HEK293T (cell line): ENCODE results near the gene MEIOSIN.
"Not testable (repeated sequence)": the region's sequence is repeated elsewhere in the genome, so short reads cannot be mapped to it uniquely, and the experiment has no call there.

ENCODE experiments used
- CTCF ChIA-PET: fragments of 350-600 bp; formaldehyde crosslinking; extraction: SDS; loops from one replicate; lab custom pipeline; 2021; ENCODE audit warnings: antibody characterized with exemption, inconsistent platforms; lab: Yijun Ruan, JAX
- POLR2A ChIA-PET: fragments of 350-600 bp; formaldehyde crosslinking; extraction: SDS; loops from one replicate; lab custom pipeline; 2020; ENCODE audit warnings: antibody characterized with exemption, inconsistent platforms; lab: Yijun Ruan, JAX
- DNase-seq: peaks from one replicate; pipeline ENCODE4 v3.0.0; 2012; ENCODE audit warnings: mixed read lengths; ENCODE audit errors: extremely low spot score
- ARNT ChIP-seq: fragments of 450-650 bp; IDR thresholded peaks from 2 replicates; pipeline ENCODE4 v1.6.1; 2017; ENCODE audit warnings: mild to moderate bottlenecking
- BHLHE40 ChIP-seq: fragments of 450-650 bp; IDR thresholded peaks from 2 replicates; pipeline ENCODE4 v1.6.1; 2016; ENCODE audit warnings: mild to moderate bottlenecking, moderate library complexity, borderline replicate concordance
- CTBP1 ChIP-seq: fragments of 450-650 bp; IDR thresholded peaks from 2 replicates; pipeline ENCODE4 v1.6.1; 2016; ENCODE audit warnings: borderline replicate concordance
- ELF4 ChIP-seq: fragments of 450-650 bp; IDR thresholded peaks from 2 replicates; pipeline ENCODE4 v1.6.1; 2017; ENCODE audit warnings: antibody characterized with exemption
- FOXA1 ChIP-seq: fragments of 450-650 bp; IDR thresholded peaks from 2 replicates; pipeline ENCODE4 v1.6.1; 2016; ENCODE audit warnings: mild to moderate bottlenecking
- FOXK2 ChIP-seq: fragments of 450-650 bp; IDR thresholded peaks from 2 replicates; pipeline ENCODE4 v1.6.1; 2016; ENCODE audit warnings: mild to moderate bottlenecking
- FOXM1 ChIP-seq: fragments of 450-650 bp; IDR thresholded peaks from 2 replicates; pipeline ENCODE4 v1.6.1; 2017; ENCODE audit warnings: mild to moderate bottlenecking, borderline replicate concordance
- HDGF ChIP-seq: fragments of 450-650 bp; IDR thresholded peaks from 2 replicates; pipeline ENCODE4 v1.6.1; 2017; ENCODE audit warnings: antibody characterized with exemption, borderline replicate concordance
- L3MBTL2 ChIP-seq: fragments of 450-650 bp; conservative IDR thresholded peaks from 2 replicates; pipeline ENCODE4 v1.6.1; 2016; ENCODE audit warnings: mild to moderate bottlenecking
- LEF1 ChIP-seq: fragments of 450-650 bp; IDR thresholded peaks from 2 replicates; pipeline ENCODE4 v1.6.1; 2017; ENCODE audit warnings: mild to moderate bottlenecking, borderline replicate concordance
- NFRKB ChIP-seq: fragments of 450-650 bp; IDR thresholded peaks from 2 replicates; pipeline ENCODE4 v1.6.1; 2016; ENCODE audit warnings: mild to moderate bottlenecking, moderate library complexity
- SP1 ChIP-seq: fragments of 450-650 bp; IDR thresholded peaks from 2 replicates; pipeline ENCODE4 v1.6.1; 2017
- SUZ12 ChIP-seq: fragments of 450-650 bp; IDR thresholded peaks from 2 replicates; pipeline ENCODE4 v1.6.1; 2016; ENCODE audit warnings: mild to moderate bottlenecking
- TARDBP ChIP-seq: fragments of 450-650 bp; IDR thresholded peaks from 2 replicates; pipeline ENCODE4 v1.6.1; 2016
- ZNF384 ChIP-seq: fragments of 450-650 bp; IDR thresholded peaks from 2 replicates; pipeline ENCODE4 v1.6.1; 2016
- TF ChIP-seq, protein P1 (sequence below): fragments of 450-650 bp; IDR thresholded peaks from 2 replicates; pipeline ENCODE4 v1.6.1; 2016

The MEIOSIN gene, protein sequence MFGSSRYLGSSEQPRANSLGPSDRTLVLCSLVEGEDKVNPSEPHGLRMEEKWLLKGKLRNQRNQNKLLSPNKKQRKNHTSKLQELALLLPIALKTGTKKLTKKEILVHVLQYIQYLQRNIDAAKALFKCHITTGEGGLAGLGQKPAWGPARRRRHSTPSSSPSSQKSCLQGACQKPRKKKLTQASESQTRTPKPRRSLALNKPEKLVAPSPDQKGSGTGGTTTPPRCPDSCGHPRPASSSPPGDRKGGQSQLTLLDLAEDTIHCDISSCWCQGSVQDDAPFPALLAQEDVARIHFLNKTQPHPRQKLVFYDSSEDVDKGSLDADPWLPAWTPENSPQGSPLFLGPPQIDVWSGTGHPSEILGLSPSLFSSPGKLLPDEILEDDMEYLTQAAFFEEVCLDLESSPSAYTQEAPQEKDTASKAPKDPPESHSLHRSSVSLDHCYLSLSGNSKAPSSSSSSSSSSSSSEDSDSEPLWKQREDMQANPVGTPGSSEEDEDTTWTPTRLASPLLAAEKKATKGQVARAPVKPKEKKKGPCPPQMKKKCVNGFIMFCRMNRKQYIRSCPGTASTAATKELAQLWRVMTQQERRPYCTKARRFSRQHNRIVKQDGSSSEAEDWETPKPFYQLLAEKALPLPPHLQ

GRCh38 chr19:45733160-45733810, at the start of gene MEIOSIN:
TSS of gene MEIOSIN (plus strand) at chr19:45733439. CDS start at chr19:45735377, 1,938 bp downstream.
- ChIA-PET POLR2A (interaction anchor here (1.9 kb wide), 1 partner anchor 42 kb away, joined by 6 read pairs; the partner anchor contains the start of genes QPCTL and SNRPD2), CTCF (no interaction called here)
- TF ChIP-seq BHLHE40 (no peak), NFRKB (no peak), ARNT (no peak), ZNF384 (no peak), L3MBTL2 (no peak), FOXA1 (no peak), SUZ12 (no peak), FOXM1 (no peak), FOXK2 (no peak), HDGF (no peak), ELF4 (no peak), LEF1 (no peak), SP1 (no peak), CTBP1 (no peak), TARDBP (no peak)
- TF ChIP-seq, protein P1, sequence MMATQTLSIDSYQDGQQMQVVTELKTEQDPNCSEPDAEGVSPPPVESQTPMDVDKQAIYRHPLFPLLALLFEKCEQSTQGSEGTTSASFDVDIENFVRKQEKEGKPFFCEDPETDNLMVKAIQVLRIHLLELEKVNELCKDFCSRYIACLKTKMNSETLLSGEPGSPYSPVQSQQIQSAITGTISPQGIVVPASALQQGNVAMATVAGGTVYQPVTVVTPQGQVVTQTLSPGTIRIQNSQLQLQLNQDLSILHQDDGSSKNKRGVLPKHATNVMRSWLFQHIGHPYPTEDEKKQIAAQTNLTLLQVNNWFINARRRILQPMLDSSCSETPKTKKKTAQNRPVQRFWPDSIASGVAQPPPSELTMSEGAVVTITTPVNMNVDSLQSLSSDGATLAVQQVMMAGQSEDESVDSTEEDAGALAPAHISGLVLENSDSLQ, result no peak
- DNase-seq, result no peak

GRCh38 chr19:45685045-45685444, 48.2 kb upstream of the MEIOSIN start:
- ChIA-PET POLR2A (interaction anchor here (3.2 kb wide), 1 partner anchor 84 kb away, joined by 9 read pairs; the partner anchor contains the start of gene SIX5), CTCF (interaction anchor here (0.7 kb wide), 1 partner anchor 114 kb away, joined by 4 read pairs; no protein-coding TSS in a partner anchor)
- not testable (repeated sequence) for DNase-seq

GRCh38 chr19:45687599-45687998, 45.6 kb upstream of the MEIOSIN start:
- POLR2A ChIA-PET, result interaction anchor here (0.8 to 3.9 kb wide), 5 partner anchors 9 to 92 kb away, joined by 3 to 16 read pairs (median 3); partner anchors contain the start of gene SIX5
- CTCF ChIA-PET, result no interaction called here
- TF ChIP-seq NFRKB (no peak), LEF1 (no peak), CTBP1 (no peak), ARNT (no peak)
- TF ChIP-seq, protein P1, result no peak
- no peak for DNase-seq

- peak; percentile 52; the same call in 1 of the 2 replicates for TF ChIP-seq ELF4
- TF ChIP-seq HDGF, result no peak
- TF ChIP-seq FOXM1, result no peak
- TF ChIP-seq L3MBTL2, result peak; percentile 78
- no peak for TF ChIP-seq NFRKB
- CTCF ChIA-PET, result interaction anchor here (0.6 to 3.4 kb wide), 11 partner anchors 8 to 88 kb away, joined by 3 to 17 read pairs (median 5); partner anchors contain the start of gene FBXO46
Observed at GRCh38 chr19:45691516-45692186, 41.6 kb upstream of the MEIOSIN start, which contains the start of gene SNRPD2. TSS of gene SNRPD2 (minus strand) at chr19:45691953. CDS start at chr19:45691888, 65 bp downstream.

DNA sequence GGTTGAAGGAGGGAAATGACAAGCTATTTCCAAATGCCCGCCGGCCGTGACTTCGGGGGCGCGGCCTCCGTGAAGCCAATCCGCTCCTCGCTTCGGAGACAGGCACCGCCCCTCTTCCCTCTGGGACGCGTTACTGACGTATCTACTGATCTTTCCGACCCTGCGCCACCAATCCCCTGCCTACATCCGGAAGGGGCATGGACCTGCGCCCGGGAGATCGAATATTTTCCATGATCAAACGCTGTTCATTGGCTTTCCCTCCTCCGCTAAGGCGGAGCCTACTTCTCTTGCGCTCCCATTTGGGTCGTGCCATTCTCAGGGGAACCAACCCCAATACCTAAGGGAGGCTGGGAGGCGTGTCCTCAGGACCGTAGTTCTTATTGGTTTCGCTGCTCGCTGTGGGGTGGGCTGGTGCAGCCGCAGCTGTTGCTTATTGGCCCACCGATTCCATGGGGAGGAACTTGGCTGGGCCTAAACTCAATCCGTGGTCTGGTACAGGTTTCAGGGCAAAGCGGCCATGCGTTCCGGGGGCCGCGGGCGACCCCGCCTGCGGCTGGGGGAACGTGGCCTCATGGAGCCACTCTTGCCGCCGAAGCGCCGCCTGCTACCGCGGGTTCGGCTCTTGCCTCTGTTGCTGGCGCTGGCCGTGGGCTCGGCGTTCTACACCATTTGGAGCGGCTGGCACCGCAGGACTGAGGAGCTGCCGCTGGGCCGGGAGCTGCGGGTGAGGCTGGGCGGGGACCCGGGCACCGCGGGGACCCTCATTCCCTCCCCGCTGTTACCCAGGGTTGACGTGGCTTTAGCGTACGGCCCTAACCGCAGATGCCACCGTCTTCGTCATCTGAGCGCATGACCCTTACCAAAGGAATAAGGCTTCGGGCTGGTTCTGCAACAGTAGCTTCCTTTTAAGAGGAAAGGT, 40.8 kb upstream of the MEIOSIN start, which contains the start of gene QPCTL:
Gene QPCTL (plus strand): TSS at position 480 of the 919 bp plus-strand sequence. CDS start 38 bp downstream, at position 518.
- ChIA-PET CTCF (interaction anchor here (0.6 to 3.4 kb wide), 14 partner anchors 9 to 87 kb away, joined by 3 to 17 read pairs (median 5); partner anchors contain the start of genes FBXO46 and SIX5), POLR2A (interaction anchor here (0.7 to 4.6 kb wide), 34 partner anchors 8 to 285 kb away, joined by 3 to 64 read pairs (median 6); partner anchors contain the start of genes DMWD, FBXO46, GIPR and SIX5)
- TF ChIP-seq HDGF (peak; percentile 87; the same call in 1 of the 2 replicates), SP1 (no peak), LEF1 (no peak), ELF4 (peak; percentile 20; the same call in 1 of the 2 replicates), L3MBTL2 (peak; percentile 27; the same call in 1 of the 2 replicates)
- TF ChIP-seq, protein P1, result peak; percentile 84
- DNase-seq, result peak; percentile 91

More at GRCh38 chr19:45691516-45692186, 41.6 kb upstream of the MEIOSIN start, which contains the start of gene SNRPD2:
- DNase-seq, result peak; percentile 88
- POLR2A ChIA-PET, result interaction anchor here (0.7 to 4.6 kb wide), 33 partner anchors 9 to 284 kb away, joined by 3 to 64 read pairs (median 5); partner anchors contain the start of genes DMWD, FBXO46, GIPR and SIX5
